WTC11 (cell line): ENCODE measurements around the gene RBPJ. TPM values are rescaled to one million over a fixed set of nuclear protein-coding genes. Genes with fewer than 3 reads are reported as not detected.

Source experiments
- ATAC-seq: fragments of 200-7000 bp; cut with Tn5 transposase; 2 replicates; pipeline ENCODE4 v1.10.0; 2021; ENCODE audit warnings: mild to moderate bottlenecking, moderate library complexity
- CTCF ChIA-PET: fragments of 300-600 bp; sonication (Branson Sonifier 250); formaldehyde crosslinking; loops from one replicate; lab custom pipeline; 2021; ENCODE audit warnings: antibody characterized with exemption; lab: Charles Lee
- POLR2A ChIA-PET: fragments of 350-600 bp; sonication (Branson Sonifier 250); formaldehyde crosslinking; loops from one replicate; lab custom pipeline; 2021; ENCODE audit warnings: antibody characterized with exemption; lab: Charles Lee
- DNase-seq: peaks from one replicate; pipeline ENCODE4 v3.0.0; 2021; ENCODE audit warnings: low spot score
- H3K27ac Mint-ChIP-seq: 2 replicates; pipeline ENCODE4 v1.8.0; 2021; ENCODE audit warnings: mixed read lengths
- H3K27me3 Mint-ChIP-seq: 2 replicates; pipeline ENCODE4 v1.8.0; 2021; ENCODE audit warnings: low read depth, mild to moderate bottlenecking, moderate library complexity, mixed read lengths
- H3K36me3 Mint-ChIP-seq: 2 replicates; pipeline ENCODE4 v1.8.0; 2021; ENCODE audit warnings: mixed read lengths
- H3K4me1 Mint-ChIP-seq: 2 replicates; pipeline ENCODE4 v1.8.0; 2022; ENCODE audit warnings: mixed read lengths
- H3K4me3 Mint-ChIP-seq: 2 replicates; pipeline ENCODE4 v1.8.0; 2021; ENCODE audit warnings: mild to moderate bottlenecking, moderate library complexity, mixed read lengths
- H3K9me3 Mint-ChIP-seq: 2 replicates; pipeline ENCODE4 v1.8.0; 2021; ENCODE audit warnings: mixed read lengths
- ATF1 ChIP-seq: sonication (generic); formaldehyde crosslinking; IDR thresholded peaks from 2 replicates; pipeline ENCODE4 v1.8.1; 2023; ENCODE audit warnings: mild to moderate bottlenecking, moderate library complexity, missing genetic modification reagents
- GTF2I ChIP-seq: fragments of 250-450 bp; sonication (Bioruptor Pico); conservative IDR thresholded peaks from 2 replicates; pipeline ENCODE4 v1.4.0; 2021; ENCODE audit warnings: mild to moderate bottlenecking
- HMGA2 ChIP-seq: fragments of 250-450 bp; sonication (Bioruptor Pico); IDR thresholded peaks from 2 replicates; pipeline ENCODE4 v1.4.0; 2021; ENCODE audit warnings: mild to moderate bottlenecking, moderate library complexity
- KAT7 ChIP-seq: sonication (generic); formaldehyde crosslinking; IDR thresholded peaks from 2 replicates; pipeline ENCODE4 v1.8.1; 2023; ENCODE audit warnings: missing genetic modification reagents, mild to moderate bottlenecking, borderline replicate concordance
- RELA ChIP-seq: sonication (generic); formaldehyde crosslinking; IDR thresholded peaks from 2 replicates; pipeline ENCODE4 v1.8.1; 2022; ENCODE audit warnings: missing genetic modification reagents, mild to moderate bottlenecking, borderline replicate concordance
- SMAD3 ChIP-seq: sonication (generic); formaldehyde crosslinking; IDR thresholded peaks from 2 replicates; pipeline ENCODE4 v1.8.0; 2022; ENCODE audit warnings: missing genetic modification reagents, mild to moderate bottlenecking, borderline replicate concordance
- SMAD4 ChIP-seq: sonication (generic); formaldehyde crosslinking; IDR thresholded peaks from 2 replicates; pipeline ENCODE4 v1.8.0; 2022; ENCODE audit warnings: mild to moderate bottlenecking, missing genetic modification reagents
- SOX15 ChIP-seq: fragments of 250-450 bp; sonication (Bioruptor Pico); IDR thresholded peaks from 2 replicates; pipeline ENCODE4 v1.9.0; 2021; ENCODE audit warnings: mild to moderate bottlenecking
- SP1 ChIP-seq: sonication (generic); formaldehyde crosslinking; conservative IDR thresholded peaks from 2 replicates; pipeline ENCODE4 v1.8.1; 2022; ENCODE audit warnings: missing genetic modification reagents
- TP53 ChIP-seq: sonication (generic); formaldehyde crosslinking; IDR thresholded peaks from 2 replicates; pipeline ENCODE4 v1.8.1; 2023; ENCODE audit warnings: mild to moderate bottlenecking, missing genetic modification reagents
- ZNF263 ChIP-seq: sonication (generic); formaldehyde crosslinking; IDR thresholded peaks from 2 replicates; pipeline ENCODE4 v1.8.1; 2022; ENCODE audit warnings: low read depth, mild to moderate bottlenecking, moderate library complexity, missing genetic modification reagents
- ZNF416 ChIP-seq: fragments of 250-450 bp; sonication (Bioruptor Pico); IDR thresholded peaks from 2 replicates; pipeline ENCODE4 v1.9.0; 2021; ENCODE audit warnings: mild to moderate bottlenecking, inconsistent platforms
- total RNA-seq: library from RNA; stranded (reverse); gene quantifications from 3 replicates; pipeline ENCODE4 v1.2.3, GENCODE V29; 2021
- TF ChIP-seq, protein P1 (sequence below): sonication (generic); formaldehyde crosslinking; IDR thresholded peaks from 2 replicates; pipeline ENCODE4 v1.8.1; 2023; ENCODE audit warnings: mild to moderate bottlenecking, missing genetic modification reagents
- TF ChIP-seq, protein P2 (sequence below): sonication (generic); formaldehyde crosslinking; IDR thresholded peaks from 2 replicates; pipeline ENCODE4 v1.8.0; 2022; ENCODE audit warnings: mild to moderate bottlenecking, missing genetic modification reagents
- TF ChIP-seq, protein P3 (sequence below): sonication (generic); formaldehyde crosslinking; IDR thresholded peaks from 2 replicates; pipeline ENCODE4 v1.8.1; 2022; ENCODE audit warnings: missing genetic modification reagents, borderline replicate concordance
- TF ChIP-seq, protein P4 (sequence below): sonication (generic); formaldehyde crosslinking; IDR thresholded peaks from 2 replicates; pipeline ENCODE4 v1.8.1; 2023; ENCODE audit warnings: mild to moderate bottlenecking, missing genetic modification reagents, borderline replicate concordance
- TF ChIP-seq, protein P5 (sequence below): sonication (generic); formaldehyde crosslinking; conservative IDR thresholded peaks from 2 replicates; pipeline ENCODE4 v1.8.1; 2023; ENCODE audit warnings: mild to moderate bottlenecking, low read depth, missing genetic modification reagents, moderate library complexity

RBPJ gene
- total RNA-seq, 1 experiment from 2014 or later: 163 TPM

DNA sequence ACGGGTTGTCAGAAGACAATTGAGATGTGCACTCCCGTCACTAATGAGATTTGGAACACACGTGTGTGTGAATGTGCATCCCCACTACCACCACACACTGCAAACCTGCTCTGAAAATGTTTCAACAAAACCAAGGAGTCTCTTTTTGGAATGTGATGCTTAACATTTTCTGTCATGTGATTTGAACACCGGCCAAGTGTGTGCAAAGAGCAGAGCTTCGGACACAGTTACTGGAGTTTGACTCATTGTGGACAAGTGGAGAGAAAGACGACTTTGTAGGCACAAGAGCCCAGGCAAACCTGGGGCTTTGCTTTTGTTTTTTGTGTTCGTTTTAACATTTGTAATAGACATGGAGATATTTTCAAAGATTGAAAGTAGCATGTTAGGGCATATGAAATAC lies 120.3 kb downstream of the RBPJ start:
- CTCF ChIA-PET: no interaction called here
- Mint-ChIP-seq H3K36me3 (peaks cover 56% of the 10 kb centered on the region), H3K9me3 (peaks cover 38% of the 10 kb centered on the region), H3K27ac (no peak overlapping the region), H3K27me3 (no peaks in the 10 kb centered on the region), H3K4me3 (no peak overlapping the region), H3K4me1 (no peaks in the 10 kb centered on the region)
- TF ChIP-seq, protein P1, sequence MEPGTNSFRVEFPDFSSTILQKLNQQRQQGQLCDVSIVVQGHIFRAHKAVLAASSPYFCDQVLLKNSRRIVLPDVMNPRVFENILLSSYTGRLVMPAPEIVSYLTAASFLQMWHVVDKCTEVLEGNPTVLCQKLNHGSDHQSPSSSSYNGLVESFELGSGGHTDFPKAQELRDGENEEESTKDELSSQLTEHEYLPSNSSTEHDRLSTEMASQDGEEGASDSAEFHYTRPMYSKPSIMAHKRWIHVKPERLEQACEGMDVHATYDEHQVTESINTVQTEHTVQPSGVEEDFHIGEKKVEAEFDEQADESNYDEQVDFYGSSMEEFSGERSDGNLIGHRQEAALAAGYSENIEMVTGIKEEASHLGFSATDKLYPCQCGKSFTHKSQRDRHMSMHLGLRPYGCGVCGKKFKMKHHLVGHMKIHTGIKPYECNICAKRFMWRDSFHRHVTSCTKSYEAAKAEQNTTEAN (CRISPR knock-in tag): no peak
- TF ChIP-seq, protein P2, sequence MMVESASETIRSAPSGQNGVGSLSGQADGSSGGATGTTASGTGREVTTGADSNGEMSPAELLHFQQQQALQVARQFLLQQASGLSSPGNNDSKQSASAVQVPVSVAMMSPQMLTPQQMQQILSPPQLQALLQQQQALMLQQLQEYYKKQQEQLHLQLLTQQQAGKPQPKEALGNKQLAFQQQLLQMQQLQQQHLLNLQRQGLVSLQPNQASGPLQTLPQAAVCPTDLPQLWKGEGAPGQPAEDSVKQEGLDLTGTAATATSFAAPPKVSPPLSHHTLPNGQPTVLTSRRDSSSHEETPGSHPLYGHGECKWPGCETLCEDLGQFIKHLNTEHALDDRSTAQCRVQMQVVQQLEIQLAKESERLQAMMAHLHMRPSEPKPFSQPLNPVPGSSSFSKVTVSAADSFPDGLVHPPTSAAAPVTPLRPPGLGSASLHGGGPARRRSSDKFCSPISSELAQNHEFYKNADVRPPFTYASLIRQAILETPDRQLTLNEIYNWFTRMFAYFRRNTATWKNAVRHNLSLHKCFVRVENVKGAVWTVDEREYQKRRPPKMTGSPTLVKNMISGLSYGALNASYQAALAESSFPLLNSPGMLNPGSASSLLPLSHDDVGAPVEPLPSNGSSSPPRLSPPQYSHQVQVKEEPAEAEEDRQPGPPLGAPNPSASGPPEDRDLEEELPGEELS (CRISPR knock-in tag): no peak
- no peak for TF ChIP-seq SP1 (CRISPR knock-in tag)
- TF ChIP-seq, protein P3, sequence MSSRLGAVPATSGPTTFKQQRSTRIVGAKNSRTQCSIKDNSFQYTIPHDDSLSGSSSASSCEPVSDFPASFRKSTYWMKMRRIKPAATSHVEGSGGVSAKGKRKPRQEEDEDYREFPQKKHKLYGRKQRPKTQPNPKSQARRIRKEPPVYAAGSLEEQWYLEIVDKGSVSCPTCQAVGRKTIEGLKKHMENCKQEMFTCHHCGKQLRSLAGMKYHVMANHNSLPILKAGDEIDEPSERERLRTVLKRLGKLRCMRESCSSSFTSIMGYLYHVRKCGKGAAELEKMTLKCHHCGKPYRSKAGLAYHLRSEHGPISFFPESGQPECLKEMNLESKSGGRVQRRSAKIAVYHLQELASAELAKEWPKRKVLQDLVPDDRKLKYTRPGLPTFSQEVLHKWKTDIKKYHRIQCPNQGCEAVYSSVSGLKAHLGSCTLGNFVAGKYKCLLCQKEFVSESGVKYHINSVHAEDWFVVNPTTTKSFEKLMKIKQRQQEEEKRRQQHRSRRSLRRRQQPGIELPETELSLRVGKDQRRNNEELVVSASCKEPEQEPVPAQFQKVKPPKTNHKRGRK (CRISPR knock-in tag): no peak
- TF ChIP-seq KAT7 (CRISPR knock-in tag): no peak
- no peak for TF ChIP-seq ZNF416 (CRISPR knock-in tag)
- TF ChIP-seq SMAD4 (CRISPR knock-in tag): no peak
- DNase-seq (no peak), ATAC-seq (no peak)
- POLR2A ChIA-PET: no interaction called here

DNA sequence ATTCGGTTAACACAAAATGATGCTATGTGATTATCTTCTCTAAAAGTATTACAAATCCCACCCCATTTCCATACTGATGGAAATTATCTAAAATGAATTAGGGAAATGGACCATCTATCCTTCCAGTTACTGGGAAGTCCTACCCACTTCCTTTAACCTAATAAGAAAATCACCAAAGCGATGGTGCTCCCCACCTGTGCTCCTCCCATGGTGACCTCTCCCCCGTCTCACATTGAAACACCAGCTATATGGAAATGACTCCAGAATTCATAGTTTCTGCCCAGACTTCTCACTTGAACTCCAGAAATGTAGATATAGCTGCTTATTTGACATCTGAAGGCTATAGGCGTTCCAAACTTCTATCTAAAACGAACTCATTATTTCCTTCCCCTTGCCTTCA lies 121.0 kb downstream of the RBPJ start:
- TF ChIP-seq ZNF263 (CRISPR knock-in tag): peak; percentile 22; the same call in 1 of the 2 replicates
- TF ChIP-seq, protein P4, sequence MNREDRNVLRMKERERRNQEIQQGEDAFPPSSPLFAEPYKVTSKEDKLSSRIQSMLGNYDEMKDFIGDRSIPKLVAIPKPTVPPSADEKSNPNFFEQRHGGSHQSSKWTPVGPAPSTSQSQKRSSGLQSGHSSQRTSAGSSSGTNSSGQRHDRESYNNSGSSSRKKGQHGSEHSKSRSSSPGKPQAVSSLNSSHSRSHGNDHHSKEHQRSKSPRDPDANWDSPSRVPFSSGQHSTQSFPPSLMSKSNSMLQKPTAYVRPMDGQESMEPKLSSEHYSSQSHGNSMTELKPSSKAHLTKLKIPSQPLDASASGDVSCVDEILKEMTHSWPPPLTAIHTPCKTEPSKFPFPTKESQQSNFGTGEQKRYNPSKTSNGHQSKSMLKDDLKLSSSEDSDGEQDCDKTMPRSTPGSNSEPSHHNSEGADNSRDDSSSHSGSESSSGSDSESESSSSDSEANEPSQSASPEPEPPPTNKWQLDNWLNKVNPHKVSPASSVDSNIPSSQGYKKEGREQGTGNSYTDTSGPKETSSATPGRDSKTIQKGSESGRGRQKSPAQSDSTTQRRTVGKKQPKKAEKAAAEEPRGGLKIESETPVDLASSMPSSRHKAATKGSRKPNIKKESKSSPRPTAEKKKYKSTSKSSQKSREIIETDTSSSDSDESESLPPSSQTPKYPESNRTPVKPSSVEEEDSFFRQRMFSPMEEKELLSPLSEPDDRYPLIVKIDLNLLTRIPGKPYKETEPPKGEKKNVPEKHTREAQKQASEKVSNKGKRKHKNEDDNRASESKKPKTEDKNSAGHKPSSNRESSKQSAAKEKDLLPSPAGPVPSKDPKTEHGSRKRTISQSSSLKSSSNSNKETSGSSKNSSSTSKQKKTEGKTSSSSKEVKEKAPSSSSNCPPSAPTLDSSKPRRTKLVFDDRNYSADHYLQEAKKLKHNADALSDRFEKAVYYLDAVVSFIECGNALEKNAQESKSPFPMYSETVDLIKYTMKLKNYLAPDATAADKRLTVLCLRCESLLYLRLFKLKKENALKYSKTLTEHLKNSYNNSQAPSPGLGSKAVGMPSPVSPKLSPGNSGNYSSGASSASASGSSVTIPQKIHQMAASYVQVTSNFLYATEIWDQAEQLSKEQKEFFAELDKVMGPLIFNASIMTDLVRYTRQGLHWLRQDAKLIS (CRISPR knock-in tag): no peak
- H3K4me3 Mint-ChIP-seq: no peak overlapping the region
- H3K36me3 Mint-ChIP-seq: peaks cover 50% of the 10 kb centered on the region
- ChIA-PET CTCF (no interaction called here), POLR2A (no interaction called here)
- H3K27ac Mint-ChIP-seq: no peak overlapping the region
- DNase-seq (no peak), ATAC-seq (no peak)
- H3K4me1 Mint-ChIP-seq: no peaks in the 10 kb centered on the region
- H3K27me3 Mint-ChIP-seq: no peaks in the 10 kb centered on the region
- H3K9me3 Mint-ChIP-seq: peaks cover 45% of the 10 kb centered on the region

DNA sequence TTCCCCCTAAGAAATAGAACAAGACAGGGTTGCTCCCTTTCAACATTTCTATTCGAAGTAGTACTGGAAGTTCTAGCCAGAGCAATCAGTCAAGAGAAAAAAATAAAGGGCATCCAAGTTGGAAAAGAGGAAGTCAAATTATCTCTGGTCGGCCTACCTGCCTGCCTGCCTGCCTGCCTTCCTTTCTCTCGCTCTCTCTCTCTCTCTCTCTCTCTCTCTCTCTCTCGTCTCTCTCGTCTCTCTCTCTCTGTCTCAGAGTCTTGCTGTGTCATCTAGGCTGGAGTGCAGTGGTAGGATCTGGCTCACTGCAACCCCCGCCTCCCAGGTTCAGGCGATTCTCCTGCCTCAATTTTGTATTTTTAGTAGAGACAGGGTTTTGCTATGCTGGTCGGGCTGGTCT lies 126.6 kb downstream of the RBPJ start:
- no peak overlapping the region for H3K27ac Mint-ChIP-seq
- no peak overlapping the region for H3K4me3 Mint-ChIP-seq
- CTCF ChIA-PET: no interaction called here
- H3K36me3 Mint-ChIP-seq: peaks cover 26% of the 10 kb centered on the region
- H3K27me3 Mint-ChIP-seq: no peaks in the 10 kb centered on the region
- peaks cover 6% of the 10 kb centered on the region for H3K4me1 Mint-ChIP-seq
- H3K9me3 Mint-ChIP-seq: peaks cover 54% of the 10 kb centered on the region
- ATAC-seq (no peak), DNase-seq (no peak)
- POLR2A ChIA-PET: no interaction called here
- no peak for TF ChIP-seq SOX15
- no peak for TF ChIP-seq GTF2I (CRISPR knock-in tag)
- no peak for TF ChIP-seq HMGA2
- TF ChIP-seq, protein P4 (CRISPR knock-in tag): no peak
- TF ChIP-seq SMAD3 (CRISPR knock-in tag): no peak
- no peak for TF ChIP-seq ATF1 (CRISPR knock-in tag)
- no peak for TF ChIP-seq TP53 (CRISPR knock-in tag)
- TF ChIP-seq, protein P5, sequence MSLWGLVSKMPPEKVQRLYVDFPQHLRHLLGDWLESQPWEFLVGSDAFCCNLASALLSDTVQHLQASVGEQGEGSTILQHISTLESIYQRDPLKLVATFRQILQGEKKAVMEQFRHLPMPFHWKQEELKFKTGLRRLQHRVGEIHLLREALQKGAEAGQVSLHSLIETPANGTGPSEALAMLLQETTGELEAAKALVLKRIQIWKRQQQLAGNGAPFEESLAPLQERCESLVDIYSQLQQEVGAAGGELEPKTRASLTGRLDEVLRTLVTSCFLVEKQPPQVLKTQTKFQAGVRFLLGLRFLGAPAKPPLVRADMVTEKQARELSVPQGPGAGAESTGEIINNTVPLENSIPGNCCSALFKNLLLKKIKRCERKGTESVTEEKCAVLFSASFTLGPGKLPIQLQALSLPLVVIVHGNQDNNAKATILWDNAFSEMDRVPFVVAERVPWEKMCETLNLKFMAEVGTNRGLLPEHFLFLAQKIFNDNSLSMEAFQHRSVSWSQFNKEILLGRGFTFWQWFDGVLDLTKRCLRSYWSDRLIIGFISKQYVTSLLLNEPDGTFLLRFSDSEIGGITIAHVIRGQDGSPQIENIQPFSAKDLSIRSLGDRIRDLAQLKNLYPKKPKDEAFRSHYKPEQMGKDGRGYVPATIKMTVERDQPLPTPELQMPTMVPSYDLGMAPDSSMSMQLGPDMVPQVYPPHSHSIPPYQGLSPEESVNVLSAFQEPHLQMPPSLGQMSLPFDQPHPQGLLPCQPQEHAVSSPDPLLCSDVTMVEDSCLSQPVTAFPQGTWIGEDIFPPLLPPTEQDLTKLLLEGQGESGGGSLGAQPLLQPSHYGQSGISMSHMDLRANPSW (CRISPR knock-in tag): no peak
- no peak for TF ChIP-seq RELA (CRISPR knock-in tag)
